ENCODE measurements around the gene DLG2. TPM values are rescaled to one million over a fixed set of nuclear protein-coding genes. Genes with fewer than 3 reads are reported as not detected.

DLG2 gene
- total and polyA plus RNA-seq, 9 of the 15 experiments (the other 6 are each of a cell fraction or from before 2014, with no cell fraction given): 0.52 to 1.6 (median 0.95) TPM

GRCh38 chr11:84671325-84671999 lies 955.7 kb downstream of the DLG2 start (continued):
- TF ChIP-seq NR4A1 (CRISPR knock-in tag; IDR thresholded peaks at IDR 0.05) (no peak), NR4A1 (tag; IDR thresholded peaks at IDR 0.05) (no peak), YBX1 (IDR thresholded peaks at IDR 0.05) (no peak), PHB2 (IDR thresholded peaks at IDR 0.05; ENCODE audit: low read depth) (no peak)

- no peaks in the 10 kb centered on the region for H3K9me3 ChIP-seq (replicated peaks; ENCODE audit: control insufficient read depth, insufficient read depth, low read depth, low read length)
- no peaks in the 10 kb centered on the region for H3K36me3 ChIP-seq (ENCODE audit: control insufficient read depth, insufficient read depth, low read length)
- no peak for DNase-seq (ENCODE audit: extremely low read depth in 1 of 4, low spot score in 3 of 4)
- no peaks in the 10 kb centered on the region for H4K20me1 ChIP-seq (replicated peaks; ENCODE audit: control insufficient read depth, insufficient read depth, low read length)
- no peaks in the 10 kb centered on the region for H3K27me3 ChIP-seq (ENCODE audit: control insufficient read depth in 2 of 2, insufficient read depth in 2 of 2, low read length in 2 of 2)
- no peak for ATAC-seq
- no peak for TF ChIP-seq RB1 (IDR thresholded peaks at IDR 0.05; ENCODE audit: low read depth)
- no peak for TF ChIP-seq PCBP2 (IDR thresholded peaks at IDR 0.05; ENCODE audit: low read depth, low read length, poor library complexity, severe bottlenecking)
- TF ChIP-seq FUS (optimal IDR thresholded peaks at IDR 0.05; ENCODE audit: low read depth, low read length): no peak
- no peak for TF ChIP-seq MLLT1 (IDR thresholded peaks at IDR 0.05)
- TF ChIP-seq ZC3H11A (IDR thresholded peaks at IDR 0.05; ENCODE audit: low read depth, low read length): no peak
- TF ChIP-seq ARID3A (IDR thresholded peaks at IDR 0.05; ENCODE audit: borderline replicate concordance, low read depth, low read length): no peak
- no peaks in the 10 kb centered on the region for H3K9me1 ChIP-seq (ENCODE audit: control insufficient read depth, insufficient read depth, low read length)
- 0% methylated on average over 3 of the region's 3 CpGs for WGBS (ENCODE audit: insufficient coverage, low coverage, missing lambda C conversion rate)
- in situ Hi-C loops (cut with MboI): no loop called here
- H3K4me3 ChIP-seq: no peak overlapping the region
- H3K79me2 ChIP-seq (ENCODE audit: control insufficient read depth, insufficient read depth, low read length): no peaks in the 10 kb centered on the region
- ChIA-PET CTCF (ENCODE audit: low intra/inter-chr PET ratio) (no interaction called here), POLR2A (no interaction called here)
- BruUV-seq (replicated peaks): no TSS peak
- intact Hi-C loops (cut with micrococcal nuclease): no loop called here
- no peak overlapping the region for H3K4me2 ChIP-seq (ENCODE audit: insufficient read depth, low read length)
- H3K4me1 ChIP-seq (replicated peaks in 1 of 2; ENCODE audit: control insufficient read depth in 2 of 2, insufficient read depth in 2 of 2, low read length in 2 of 2): no peaks in the 10 kb centered on the region
- no peak for FAIRE-seq
- H3K27ac ChIP-seq (ENCODE audit: extremely low read depth, low read depth, low read length): no peak overlapping the region
- H2AFZ ChIP-seq (ENCODE audit: low read depth, low read length): no peak overlapping the region
- H3K9ac ChIP-seq (ENCODE audit: insufficient read depth in 1 of 2, low read depth in 2 of 2, low read length in 2 of 2): no peak overlapping the region
Measured at GRCh38 chr11:84663731-84664130, 963.4 kb downstream of the DLG2 start.

Measured in K562 (cell line).